CD4-positive, alpha-beta memory T cell (primary cell): ENCODE measurements around the gene ALG12. TPM values are rescaled to one million over a fixed set of nuclear protein-coding genes. Genes with fewer than 3 reads are reported as not detected.
A peak's percentile ranks its signal among the peaks of the same experiment; 100 is the strongest.
"Not testable (repeated sequence)": the region's sequence is repeated elsewhere in the genome, so short reads cannot be mapped to it uniquely, and the experiment has no call there.

Source experiments
- CTCF ChIA-PET: fragments of 350-600 bp; sonication (Branson Sonifier 250); formaldehyde crosslinking; loops from one replicate; lab custom pipeline; 2021; ENCODE audit warnings: inconsistent platforms; ENCODE audit not compliant: partially characterized antibody; lab: Charles Lee
- POLR2A ChIA-PET: fragments of 350-600 bp; sonication (Branson Sonifier 250); formaldehyde crosslinking; loops from one replicate; lab custom pipeline; 2021; ENCODE audit not compliant: partially characterized antibody; lab: Charles Lee
- DNase-seq, 5 donors: peaks; one replicate each; pipeline versions ENCODE4 v3.0.0 to v3.0.0-alpha.2; 2020 to 2022; ENCODE audit warnings: mixed read lengths in 1 of 5
- H3K27ac ChIP-seq: one replicate; pipeline ENCODE4 v1.7.0; 2013; ENCODE audit warnings: low read depth, low read length
- H3K27me3 ChIP-seq: 2 replicates; pipeline ENCODE4 v1.7.0; 2013; ENCODE audit warnings: mild to moderate bottlenecking, low read length, moderate library complexity; ENCODE audit not compliant: insufficient read depth
- H3K36me3 ChIP-seq: 2 replicates; pipeline ENCODE4 v1.7.0; 2013; ENCODE audit warnings: mild to moderate bottlenecking, low read length, moderate library complexity; ENCODE audit not compliant: insufficient read depth
- H3K4me1 ChIP-seq: 2 replicates; pipeline ENCODE4 v1.7.0; 2013; ENCODE audit warnings: mild to moderate bottlenecking, low read length, moderate library complexity; ENCODE audit not compliant: insufficient read depth
- H3K4me3 ChIP-seq, 2 donors: one replicate each; pipeline ENCODE4 v1.7.0; 2013; ENCODE audit warnings: low read length in 2 of 2, mild to moderate bottlenecking in 1 of 2
- H3K9me3 ChIP-seq, 2 donors: one replicate each; pipeline ENCODE4 v1.7.0; 2013; ENCODE audit warnings: low read length in 2 of 2, control low read depth in 1 of 2; ENCODE audit not compliant: control insufficient read depth in 1 of 2
- H3K27ac Mint-ChIP-seq, 7 donors: one replicate each; pipeline ENCODE4 v1.8.0; 2020 to 2021; ENCODE audit warnings: mixed read lengths in 7 of 7, mild to moderate bottlenecking in 6 of 7, inconsistent platforms in 3 of 7, moderate library complexity in 3 of 7
- H3K27me3 Mint-ChIP-seq, 2 donors: one replicate each; pipeline ENCODE4 v1.8.0; 2020 to 2021; ENCODE audit warnings: mixed read lengths in 2 of 2
- H3K36me3 Mint-ChIP-seq, 2 donors: one replicate each; pipeline ENCODE4 v1.8.0; 2020 to 2021; ENCODE audit warnings: mixed read lengths in 2 of 2, inconsistent platforms in 1 of 2, mild to moderate bottlenecking in 1 of 2
- H3K4me1 Mint-ChIP-seq, 4 donors: one replicate each; pipeline ENCODE4 v1.8.0; 2020 to 2021; ENCODE audit warnings: mixed read lengths in 4 of 4, mild to moderate bottlenecking in 1 of 4
- H3K4me3 Mint-ChIP-seq, 8 donors: one replicate each; pipeline ENCODE4 v1.8.0; 2020 to 2021; ENCODE audit warnings: mixed read lengths in 8 of 8, mild to moderate bottlenecking in 7 of 8, moderate library complexity in 6 of 8, inconsistent platforms in 3 of 8
- H3K9me3 Mint-ChIP-seq, 8 donors: one replicate each; pipeline ENCODE4 v1.8.0; 2020 to 2021; ENCODE audit warnings: mixed read lengths in 8 of 8, mild to moderate bottlenecking in 5 of 8, inconsistent platforms in 3 of 8, moderate library complexity in 1 of 8
- intact Hi-C: fragments of 100-400 bp; cut with micrococcal nuclease; formaldehyde crosslinking; loops from one replicate; pipeline ENCODE4 v1.15.1; 2023
- polyA plus RNA-seq, 2 donors: library from polyadenylated mRNA; unstranded; fragments of 300-500 nt; fragmentation: Illumina TruSeq; gene quantifications; one replicate each; pipeline ENCODE4 v1.2.3, GENCODE V29; 2021
- total RNA-seq, 2 experiments: library from RNA; stranded (reverse); gene quantifications; one replicate each; pipeline ENCODE4 v1.2.3, GENCODE V29; 2021

ALG12 gene
- total and polyA plus RNA-seq, 4 experiments from 2014 or later = 16.9 to 27.2 (median 19.3) TPM

GRCh38 chr22:49949914-49950292 is 31.7 kb upstream of the ALG12 start:
- POLR2A ChIA-PET = interaction anchor here (1.2 kb wide), 1 partner anchor 14 kb away, joined by 3 read pairs; no protein-coding TSS in a partner anchor
- CTCF ChIA-PET = no interaction called here
- intact Hi-C loops = no loop called here

GRCh38 chr22:49948958-49949913 is 31.0 kb upstream of the ALG12 start:
- Histone ChIP-seq H3K36me3 (no peaks in the 10 kb centered on the region), H3K4me1 (peaks cover 13% of the 10 kb centered on the region), H3K27ac (no peak overlapping the region), H3K9me3 (no peaks in the 10 kb centered on the region), H3K27me3 (no peaks in the 10 kb centered on the region), H3K4me3 (no peak overlapping the region)
- intact Hi-C loops = no loop called here
- Mint-ChIP-seq H3K9me3 (peaks cover 0 to 4% (median 0%) of the 10 kb centered on the region in 8 donors), H3K27ac (peak overlapping the region in 1 of 7 donors; percentile 59), H3K4me1 (peaks cover 7 to 19% (median 11%) of the 10 kb centered on the region in 4 donors), H3K36me3 (no peaks in the 10 kb centered on the region), H3K4me3 (no peak overlapping the region), H3K27me3 (no peaks in the 10 kb centered on the region)
- no peak for DNase-seq
- ChIA-PET POLR2A (interaction anchor here (0.5 to 1.2 kb wide), 2 partner anchors 14 to 294 kb away, joined by 3 read pairs; no protein-coding TSS in a partner anchor), CTCF (no interaction called here)

More at GRCh38 chr22:49949914-49950292, 31.7 kb upstream of the ALG12 start:
- Histone ChIP-seq H3K36me3 (no peaks in the 10 kb centered on the region), H3K4me1 (peaks cover 13% of the 10 kb centered on the region), H3K9me3 (no peaks in the 10 kb centered on the region), H3K4me3 (no peak overlapping the region), H3K27ac (no peak overlapping the region), H3K27me3 (no peaks in the 10 kb centered on the region)
- Mint-ChIP-seq H3K36me3 (no peaks in the 10 kb centered on the region), H3K4me3 (no peak overlapping the region), H3K4me1 (peaks cover 7 to 19% (median 10%) of the 10 kb centered on the region in 4 donors), H3K9me3 (peaks cover 0 to 4% (median 0%) of the 10 kb centered on the region in 8 donors), H3K27ac (no peak overlapping the region), H3K27me3 (no peaks in the 10 kb centered on the region)
- no peak for DNase-seq

GRCh38 chr22:49948116-49948957 is 30.1 kb upstream of the ALG12 start:
- no peak for DNase-seq
- Mint-ChIP-seq H3K27me3 (no peaks in the 10 kb centered on the region), H3K36me3 (no peaks in the 10 kb centered on the region), H3K9me3 (peaks cover 0 to 4% (median 0%) of the 10 kb centered on the region in 8 donors), H3K27ac (no peak overlapping the region), H3K4me1 (peaks cover 7 to 19% (median 11%) of the 10 kb centered on the region in 4 donors), H3K4me3 (no peak overlapping the region)
- POLR2A ChIA-PET = interaction anchor here (0.5 to 3.2 kb wide), 2 partner anchors 10 to 295 kb away, joined by 3 to 23 read pairs; partner anchors contain the start of gene PIM3
- intact Hi-C loops = no loop called here
- H3K27ac ChIP-seq = no peak overlapping the region
- peaks cover 13% of the 10 kb centered on the region for H3K4me1 ChIP-seq
- CTCF ChIA-PET = no interaction called here
- H3K27me3 ChIP-seq = no peaks in the 10 kb centered on the region
- no peak overlapping the region for H3K4me3 ChIP-seq
- H3K9me3 ChIP-seq = no peaks in the 10 kb centered on the region
- no peaks in the 10 kb centered on the region for H3K36me3 ChIP-seq

GRCh38 chr22:49947296-49947622 is 29.0 kb upstream of the ALG12 start:
- H3K4me3 Mint-ChIP-seq = no peak overlapping the region
- peaks cover 7 to 19% (median 11%) of the 10 kb centered on the region in 4 donors for H3K4me1 Mint-ChIP-seq
- POLR2A ChIA-PET = interaction anchor here (1.4 to 3.2 kb wide), 3 partner anchors 11 to 20 kb away, joined by 5 to 23 read pairs (median 10); partner anchors contain the start of gene PIM3
- H3K4me3 ChIP-seq = no peak overlapping the region
- no peaks in the 10 kb centered on the region for H3K27me3 Mint-ChIP-seq
- peak overlapping the region in 1 of 7 donors; percentile 54 for H3K27ac Mint-ChIP-seq
- CTCF ChIA-PET = interaction anchor here (1.5 to 1.8 kb wide), 3 partner anchors 8 to 45 kb away, joined by 3 to 7 read pairs (median 5); no protein-coding TSS in a partner anchor
- intact Hi-C loops = no loop called here
- H3K9me3 Mint-ChIP-seq = peaks cover 0 to 4% (median 0%) of the 10 kb centered on the region in 8 donors
- no peak overlapping the region for H3K27ac ChIP-seq
- no peaks in the 10 kb centered on the region for H3K36me3 Mint-ChIP-seq
- no peaks in the 10 kb centered on the region for H3K27me3 ChIP-seq
- no peaks in the 10 kb centered on the region for H3K36me3 ChIP-seq
- H3K4me1 ChIP-seq = peaks cover 13% of the 10 kb centered on the region
- no peak for DNase-seq
- H3K9me3 ChIP-seq = no peaks in the 10 kb centered on the region

- H3K27me3 ChIP-seq = no peaks in the 10 kb centered on the region
These were observed 28.5 kb upstream of the ALG12 start for GRCh38 chr22:49946612-49947295.

GRCh38 chr22:49945042-49945794 is 27.0 kb upstream of the ALG12 start:
- Mint-ChIP-seq H3K27ac (peak overlapping the region; percentile 85 to 98 (median 95)), H3K4me1 (peaks cover 8 to 26% (median 11%) of the 10 kb centered on the region in 4 donors), H3K4me3 (peak overlapping the region in 6 of 8 donors; percentile 43 to 75 (median 57))
- ChIA-PET POLR2A (interaction anchor here (1.0 to 3.2 kb wide), 5 partner anchors 9 to 22 kb away, joined by 3 to 23 read pairs (median 4); partner anchors contain the start of gene PIM3), CTCF (interaction anchor here (1.8 kb wide), 1 partner anchor 15 kb away, joined by 7 read pairs; no protein-coding TSS in a partner anchor)
- peak; percentile 69 to 83 (median 80) for DNase-seq
- H3K36me3 ChIP-seq, H3K27me3 ChIP-seq, H3K27me3 Mint-ChIP-seq, H3K36me3 Mint-ChIP-seq, H3K9me3 ChIP-seq, H3K4me3 ChIP-seq, intact Hi-C loops, H3K9me3 Mint-ChIP-seq: not testable (repeated sequence)
- H3K4me1 ChIP-seq = peaks cover 13% of the 10 kb centered on the region
- H3K27ac ChIP-seq = peak overlapping the region; percentile 83

More at GRCh38 chr22:49946612-49947295, 28.5 kb upstream of the ALG12 start:
- H3K27ac Mint-ChIP-seq = peak overlapping the region; percentile 35 to 98 (median 95)
- intact Hi-C loops = no loop called here
- DNase-seq = no peak
- no peak overlapping the region for H3K4me3 ChIP-seq
- H3K9me3 Mint-ChIP-seq = peaks cover 0 to 4% (median 0%) of the 10 kb centered on the region in 8 donors
- no peaks in the 10 kb centered on the region for H3K9me3 ChIP-seq
- H3K36me3 ChIP-seq = no peaks in the 10 kb centered on the region
- H3K4me3 Mint-ChIP-seq = no peak overlapping the region
- peak overlapping the region; percentile 83 for H3K27ac ChIP-seq
- H3K4me1 Mint-ChIP-seq = peaks cover 7 to 19% (median 11%) of the 10 kb centered on the region in 4 donors
- ChIA-PET POLR2A (interaction anchor here (1.4 to 3.2 kb wide), 3 partner anchors 11 to 20 kb away, joined by 5 to 23 read pairs (median 10); partner anchors contain the start of gene PIM3), CTCF (interaction anchor here (1.5 to 1.8 kb wide), 3 partner anchors 9 to 46 kb away, joined by 3 to 7 read pairs (median 5); no protein-coding TSS in a partner anchor)
- H3K36me3 Mint-ChIP-seq = no peaks in the 10 kb centered on the region
- H3K4me1 ChIP-seq = peaks cover 13% of the 10 kb centered on the region
- H3K27me3 Mint-ChIP-seq = no peaks in the 10 kb centered on the region
